HepG2 (cell line): ENCODE measurements around the gene RNMT. TPM values are rescaled to one million over a fixed set of nuclear protein-coding genes. Genes with fewer than 3 reads are reported as not detected.

Experiments used
- ELK4 ChIP-seq: sonication (generic); formaldehyde crosslinking; IDR thresholded peaks from 2 replicates; pipeline ENCODE4 v1.9.0; 2021; ENCODE audit warnings: missing genetic modification reagents, borderline replicate concordance
- KDM2A ChIP-seq: sonication (generic); formaldehyde crosslinking; IDR thresholded peaks from 2 replicates; pipeline ENCODE4 v1.4.0; 2020; ENCODE audit warnings: low read depth, missing genetic modification reagents, borderline replicate concordance
- KDM5B ChIP-seq: sonication (generic); formaldehyde crosslinking; IDR thresholded peaks from 2 replicates; pipeline ENCODE4 v1.4.0; 2020; ENCODE audit warnings: missing genetic modification reagents, mild to moderate bottlenecking, borderline replicate concordance
- TFDP2 ChIP-seq: sonication (generic); formaldehyde crosslinking; IDR thresholded peaks from 2 replicates; pipeline ENCODE4 v1.4.0; 2020; ENCODE audit warnings: missing genetic modification reagents
- ZFX ChIP-seq: sonication (generic); formaldehyde crosslinking; IDR thresholded peaks from 2 replicates; pipeline ENCODE4 v1.4.0; 2020; ENCODE audit warnings: mild to moderate bottlenecking, low read depth, missing genetic modification reagents, moderate library complexity
- ZNF777 ChIP-seq: sonication (generic); formaldehyde crosslinking; IDR thresholded peaks from 2 replicates; pipeline ENCODE4 v1.4.0; 2020; ENCODE audit warnings: missing genetic modification reagents
- polyA plus RNA-seq, 8 experiments: library from polyadenylated mRNA; depleted of rRNA in 3 of 8; stranded (reverse) in 7 of 8; unstranded in 1 of 8; fragments of >200 nt; fragmentation: Illumina TruSeq in 4 of 8; extraction: Trizol in 4 of 8; gene quantifications; 2 replicates each; pipeline versions ENCODE4 v1.2.1 to v1.2.3, GENCODE V29; 2011 to 2016; ENCODE audit warnings: low read depth in 4 of 8, missing spikeins in 1 of 8, mixed read lengths in 1 of 8; ENCODE audit not compliant: insufficient read depth in 1 of 8
- total RNA-seq, 5 experiments: library from RNA; depleted of rRNA; stranded (reverse); fragments of >200 nt; fragmentation: Illumina TruSeq; extraction: Trizol; gene quantifications; 2 replicates each; pipeline ENCODE4 v1.2.3, GENCODE V29; 2016; ENCODE audit warnings: low read depth in 1 of 5
- TF ChIP-seq, protein P1 (sequence below): sonication (generic); formaldehyde crosslinking; IDR thresholded peaks from 2 replicates; pipeline ENCODE4 v1.5.1; 2020; ENCODE audit warnings: mild to moderate bottlenecking, missing genetic modification reagents, moderate library complexity
- TF ChIP-seq, protein P2 (sequence below): sonication (generic); formaldehyde crosslinking; IDR thresholded peaks from 2 replicates; pipeline ENCODE4 v1.5.0; 2020; ENCODE audit warnings: mild to moderate bottlenecking, missing genetic modification reagents, borderline replicate concordance
- TF ChIP-seq, protein P3 (sequence below): sonication (generic); formaldehyde crosslinking; IDR thresholded peaks from 2 replicates; pipeline ENCODE4 v1.4.0; 2020; ENCODE audit warnings: missing genetic modification reagents, borderline replicate concordance

The RNMT gene
- total and polyA plus RNA-seq, 2 of the 13 experiments (the other 11 are each of a cell fraction or from before 2014, with no cell fraction given) = 22.9 to 24.4 TPM

GRCh38 chr18:13800505-13801259 lies 74.2 kb downstream of the RNMT start (continued):
- TF ChIP-seq, protein P1, sequence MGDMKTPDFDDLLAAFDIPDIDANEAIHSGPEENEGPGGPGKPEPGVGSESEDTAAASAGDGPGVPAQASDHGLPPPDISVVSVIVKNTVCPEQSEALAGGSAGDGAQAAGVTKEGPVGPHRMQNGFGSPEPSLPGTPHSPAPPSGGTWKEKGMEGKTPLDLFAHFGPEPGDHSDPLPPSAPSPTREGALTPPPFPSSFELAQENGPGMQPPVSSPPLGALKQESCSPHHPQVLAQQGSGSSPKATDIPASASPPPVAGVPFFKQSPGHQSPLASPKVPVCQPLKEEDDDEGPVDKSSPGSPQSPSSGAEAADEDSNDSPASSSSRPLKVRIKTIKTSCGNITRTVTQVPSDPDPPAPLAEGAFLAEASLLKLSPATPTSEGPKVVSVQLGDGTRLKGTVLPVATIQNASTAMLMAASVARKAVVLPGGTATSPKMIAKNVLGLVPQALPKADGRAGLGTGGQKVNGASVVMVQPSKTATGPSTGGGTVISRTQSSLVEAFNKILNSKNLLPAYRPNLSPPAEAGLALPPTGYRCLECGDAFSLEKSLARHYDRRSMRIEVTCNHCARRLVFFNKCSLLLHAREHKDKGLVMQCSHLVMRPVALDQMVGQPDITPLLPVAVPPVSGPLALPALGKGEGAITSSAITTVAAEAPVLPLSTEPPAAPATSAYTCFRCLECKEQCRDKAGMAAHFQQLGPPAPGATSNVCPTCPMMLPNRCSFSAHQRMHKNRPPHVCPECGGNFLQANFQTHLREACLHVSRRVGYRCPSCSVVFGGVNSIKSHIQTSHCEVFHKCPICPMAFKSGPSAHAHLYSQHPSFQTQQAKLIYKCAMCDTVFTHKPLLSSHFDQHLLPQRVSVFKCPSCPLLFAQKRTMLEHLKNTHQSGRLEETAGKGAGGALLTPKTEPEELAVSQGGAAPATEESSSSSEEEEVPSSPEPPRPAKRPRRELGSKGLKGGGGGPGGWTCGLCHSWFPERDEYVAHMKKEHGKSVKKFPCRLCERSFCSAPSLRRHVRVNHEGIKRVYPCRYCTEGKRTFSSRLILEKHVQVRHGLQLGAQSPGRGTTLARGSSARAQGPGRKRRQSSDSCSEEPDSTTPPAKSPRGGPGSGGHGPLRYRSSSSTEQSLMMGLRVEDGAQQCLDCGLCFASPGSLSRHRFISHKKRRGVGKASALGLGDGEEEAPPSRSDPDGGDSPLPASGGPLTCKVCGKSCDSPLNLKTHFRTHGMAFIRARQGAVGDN (CRISPR knock-in tag) = peak; percentile 68
- TF ChIP-seq, protein P2, sequence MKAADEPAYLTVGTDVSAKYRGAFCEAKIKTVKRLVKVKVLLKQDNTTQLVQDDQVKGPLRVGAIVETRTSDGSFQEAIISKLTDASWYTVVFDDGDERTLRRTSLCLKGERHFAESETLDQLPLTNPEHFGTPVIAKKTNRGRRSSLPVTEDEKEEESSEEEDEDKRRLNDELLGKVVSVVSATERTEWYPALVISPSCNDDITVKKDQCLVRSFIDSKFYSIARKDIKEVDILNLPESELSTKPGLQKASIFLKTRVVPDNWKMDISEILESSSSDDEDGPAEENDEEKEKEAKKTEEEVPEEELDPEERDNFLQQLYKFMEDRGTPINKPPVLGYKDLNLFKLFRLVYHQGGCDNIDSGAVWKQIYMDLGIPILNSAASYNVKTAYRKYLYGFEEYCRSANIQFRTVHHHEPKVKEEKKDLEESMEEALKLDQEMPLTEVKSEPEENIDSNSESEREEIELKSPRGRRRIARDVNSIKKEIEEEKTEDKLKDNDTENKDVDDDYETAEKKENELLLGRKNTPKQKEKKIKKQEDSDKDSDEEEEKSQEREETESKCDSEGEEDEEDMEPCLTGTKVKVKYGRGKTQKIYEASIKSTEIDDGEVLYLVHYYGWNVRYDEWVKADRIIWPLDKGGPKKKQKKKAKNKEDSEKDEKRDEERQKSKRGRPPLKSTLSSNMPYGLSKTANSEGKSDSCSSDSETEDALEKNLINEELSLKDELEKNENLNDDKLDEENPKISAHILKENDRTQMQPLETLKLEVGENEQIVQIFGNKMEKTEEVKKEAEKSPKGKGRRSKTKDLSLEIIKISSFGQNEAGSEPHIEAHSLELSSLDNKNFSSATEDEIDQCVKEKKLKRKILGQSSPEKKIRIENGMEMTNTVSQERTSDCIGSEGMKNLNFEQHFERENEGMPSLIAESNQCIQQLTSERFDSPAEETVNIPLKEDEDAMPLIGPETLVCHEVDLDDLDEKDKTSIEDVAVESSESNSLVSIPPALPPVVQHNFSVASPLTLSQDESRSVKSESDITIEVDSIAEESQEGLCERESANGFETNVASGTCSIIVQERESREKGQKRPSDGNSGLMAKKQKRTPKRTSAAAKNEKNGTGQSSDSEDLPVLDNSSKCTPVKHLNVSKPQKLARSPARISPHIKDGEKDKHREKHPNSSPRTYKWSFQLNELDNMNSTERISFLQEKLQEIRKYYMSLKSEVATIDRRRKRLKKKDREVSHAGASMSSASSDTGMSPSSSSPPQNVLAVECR (CRISPR knock-in tag) = peak; percentile 41; the same call in 1 of the 2 replicates
- no peak for TF ChIP-seq ELK4
- peak; percentile 55; the same call in 1 of the 2 replicates for TF ChIP-seq KDM2A
- TF ChIP-seq TFDP2 (CRISPR knock-in tag) = peak; percentile 42; the same call in 1 of the 2 replicates
- peak; percentile 57; the same call in 1 of the 2 replicates for TF ChIP-seq KDM5B (CRISPR knock-in tag)
- no peak for TF ChIP-seq ZNF777 (CRISPR knock-in tag)
- peak; percentile 61; the same call in 1 of the 2 replicates for TF ChIP-seq ZFX
- TF ChIP-seq, protein P3, sequence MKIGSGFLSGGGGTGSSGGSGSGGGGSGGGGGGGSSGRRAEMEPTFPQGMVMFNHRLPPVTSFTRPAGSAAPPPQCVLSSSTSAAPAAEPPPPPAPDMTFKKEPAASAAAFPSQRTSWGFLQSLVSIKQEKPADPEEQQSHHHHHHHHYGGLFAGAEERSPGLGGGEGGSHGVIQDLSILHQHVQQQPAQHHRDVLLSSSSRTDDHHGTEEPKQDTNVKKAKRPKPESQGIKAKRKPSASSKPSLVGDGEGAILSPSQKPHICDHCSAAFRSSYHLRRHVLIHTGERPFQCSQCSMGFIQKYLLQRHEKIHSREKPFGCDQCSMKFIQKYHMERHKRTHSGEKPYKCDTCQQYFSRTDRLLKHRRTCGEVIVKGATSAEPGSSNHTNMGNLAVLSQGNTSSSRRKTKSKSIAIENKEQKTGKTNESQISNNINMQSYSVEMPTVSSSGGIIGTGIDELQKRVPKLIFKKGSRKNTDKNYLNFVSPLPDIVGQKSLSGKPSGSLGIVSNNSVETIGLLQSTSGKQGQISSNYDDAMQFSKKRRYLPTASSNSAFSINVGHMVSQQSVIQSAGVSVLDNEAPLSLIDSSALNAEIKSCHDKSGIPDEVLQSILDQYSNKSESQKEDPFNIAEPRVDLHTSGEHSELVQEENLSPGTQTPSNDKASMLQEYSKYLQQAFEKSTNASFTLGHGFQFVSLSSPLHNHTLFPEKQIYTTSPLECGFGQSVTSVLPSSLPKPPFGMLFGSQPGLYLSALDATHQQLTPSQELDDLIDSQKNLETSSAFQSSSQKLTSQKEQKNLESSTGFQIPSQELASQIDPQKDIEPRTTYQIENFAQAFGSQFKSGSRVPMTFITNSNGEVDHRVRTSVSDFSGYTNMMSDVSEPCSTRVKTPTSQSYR (CRISPR knock-in tag) = no peak
